ENCODE data around the gene PDE5A. TPM values are rescaled to one million over a fixed set of nuclear protein-coding genes. Genes with fewer than 3 reads are reported as not detected.
"Not testable (repeated sequence)": the region's sequence is repeated elsewhere in the genome, so short reads cannot be mapped to it uniquely, and the experiment has no call there.

Gene PDE5A
- total and polyA plus RNA-seq, 5 experiments from 2014 or later: 1.0 to 1.3 (median 1.1) TPM

GRCh38 chr4:119659576-119659975, 31.0 kb upstream of the PDE5A start:
- Mint-ChIP-seq H3K27ac (no peak overlapping the region), H3K27me3 (peaks cover 10 to 22% (median 13%) of the 10 kb centered on the region in 5 donors), H3K36me3 (no peaks in the 10 kb centered on the region), H3K4me1 (no peaks in the 10 kb centered on the region), H3K4me3 (no peak overlapping the region), H3K9me3 (no peaks in the 10 kb centered on the region)
- no peak for DNase-seq
- POLR2A ChIA-PET: no interaction called here
- ATAC-seq: no peak

DNA sequence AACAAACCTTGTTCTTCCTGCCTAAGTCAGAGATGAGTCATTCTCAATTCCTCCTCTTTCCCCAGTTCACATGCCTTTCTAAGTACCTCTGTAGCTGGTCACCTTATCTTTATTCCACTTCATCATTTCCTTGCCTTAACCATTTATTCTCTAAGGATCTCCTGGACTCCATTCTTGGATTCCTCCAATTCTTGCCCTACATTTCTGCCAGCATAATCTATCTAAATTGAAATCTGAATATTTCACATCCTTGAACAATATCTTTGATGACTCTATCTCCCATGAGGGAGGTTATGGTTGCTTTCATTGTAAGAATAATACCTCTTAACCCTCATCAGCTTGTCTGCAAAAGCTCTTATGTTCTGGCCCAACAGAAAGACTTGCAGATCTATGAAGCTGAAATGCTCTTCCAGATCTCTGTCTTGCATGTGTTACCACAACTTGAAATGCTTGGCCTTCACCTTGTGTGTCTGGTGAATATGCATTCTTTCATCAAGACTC, 28.6 kb upstream of the PDE5A start:
- POLR2A ChIA-PET: no interaction called here
- Mint-ChIP-seq H3K4me1 (no peaks in the 10 kb centered on the region), H3K9me3 (no peaks in the 10 kb centered on the region), H3K4me3 (no peak overlapping the region), H3K27me3 (peaks cover 0 to 7% (median under 1%) of the 10 kb centered on the region in 5 donors), H3K36me3 (no peaks in the 10 kb centered on the region), H3K27ac (no peak overlapping the region)
- DNase-seq (no peak), ATAC-seq (no peak)

DNA sequence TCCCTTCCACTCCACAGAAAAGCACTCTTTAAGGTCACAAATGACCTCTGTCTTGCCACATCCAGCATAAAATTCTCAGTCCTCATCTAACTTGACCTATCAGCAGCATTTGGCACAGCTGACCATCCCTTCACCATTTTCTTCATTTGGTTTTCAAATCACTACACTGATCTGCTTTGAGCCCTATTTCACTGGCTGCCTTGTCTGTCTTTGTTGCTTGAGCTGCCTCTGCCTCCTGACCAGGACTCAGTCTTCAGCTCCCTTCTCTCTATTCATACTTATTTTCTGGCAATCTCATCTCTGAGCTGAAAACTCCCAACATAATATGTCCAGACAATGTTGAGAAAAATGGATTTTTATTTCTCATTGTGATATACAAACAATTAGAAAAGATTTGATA, 27.7 kb upstream of the PDE5A start:
- Mint-ChIP-seq H3K27me3 (peaks cover 0 to 6% (median 0%) of the 10 kb centered on the region in 5 donors), H3K4me1 (no peaks in the 10 kb centered on the region), H3K9me3 (no peaks in the 10 kb centered on the region), H3K36me3 (no peaks in the 10 kb centered on the region), H3K27ac (no peak overlapping the region), H3K4me3 (no peak overlapping the region)
- DNase-seq (no peak), ATAC-seq (no peak)
- POLR2A ChIA-PET: no interaction called here

- no peak for DNase-seq
- no peak overlapping the region for H3K4me3 Mint-ChIP-seq
- peaks cover 0 to 2% (median 0%) of the 10 kb centered on the region in 5 donors for H3K27me3 Mint-ChIP-seq
- H3K9me3 Mint-ChIP-seq: no peaks in the 10 kb centered on the region
- H3K27ac Mint-ChIP-seq: no peak overlapping the region
- no peaks in the 10 kb centered on the region for H3K36me3 Mint-ChIP-seq
- POLR2A ChIA-PET: no interaction called here
- no peak for ATAC-seq
- H3K4me1 Mint-ChIP-seq: no peaks in the 10 kb centered on the region
Observed at GRCh38 chr4:119655111-119655837, 26.7 kb upstream of the PDE5A start.

DNA sequence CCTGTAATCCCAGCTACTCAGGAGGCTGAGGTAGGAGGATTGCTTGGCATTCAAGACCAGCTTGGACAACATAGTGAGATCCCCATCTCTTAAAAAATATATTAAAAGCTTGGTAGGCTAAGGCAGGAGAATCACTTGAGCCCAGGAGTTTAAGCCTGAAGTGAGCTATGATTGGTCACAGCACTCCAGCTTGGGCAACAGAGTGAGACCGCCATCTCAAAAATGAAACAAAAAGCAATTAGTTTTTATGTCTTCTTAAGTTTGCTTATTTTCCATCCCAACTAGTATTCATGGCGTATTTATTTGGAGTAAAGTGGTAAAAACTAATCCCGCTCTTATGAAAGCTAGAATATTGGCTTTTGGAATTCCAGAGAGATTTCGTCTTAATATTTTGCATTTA, 25.4 kb upstream of the PDE5A start:
- no peak for DNase-seq
- no peaks in the 10 kb centered on the region for H3K36me3 Mint-ChIP-seq
- peaks cover 0 to 13% (median 2%) of the 10 kb centered on the region in 5 donors for H3K27me3 Mint-ChIP-seq
- no peak overlapping the region for H3K4me3 Mint-ChIP-seq
- POLR2A ChIA-PET: no interaction called here
- H3K4me1 Mint-ChIP-seq: no peaks in the 10 kb centered on the region
- no peak for ATAC-seq
- H3K9me3 Mint-ChIP-seq: no peaks in the 10 kb centered on the region
- no peak overlapping the region for H3K27ac Mint-ChIP-seq

DNA sequence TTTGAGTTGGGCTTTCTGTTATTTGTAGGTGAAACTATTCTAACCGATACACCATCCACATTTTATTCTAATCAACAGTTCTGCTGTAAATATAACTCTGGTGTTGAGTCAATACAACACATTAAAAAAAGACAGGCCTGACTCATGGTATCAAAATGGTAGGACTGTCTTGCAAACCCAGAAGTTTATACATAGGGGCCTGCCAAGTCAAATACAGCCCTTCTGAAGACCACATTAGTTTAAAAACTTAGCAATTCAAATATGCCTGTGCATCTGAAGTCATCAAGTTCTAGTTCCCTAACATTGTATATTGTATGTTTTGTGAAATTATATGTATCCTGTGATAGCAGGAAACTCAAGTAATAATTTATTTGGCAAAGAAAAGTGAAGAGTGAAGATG, 24.4 kb upstream of the PDE5A start:
- DNase-seq: no peak
- Mint-ChIP-seq H3K27me3 (peaks cover 0 to 13% (median 3%) of the 10 kb centered on the region in 5 donors), H3K36me3 (no peaks in the 10 kb centered on the region), H3K4me3 (no peak overlapping the region), H3K9me3 (no peaks in the 10 kb centered on the region), H3K27ac (no peak overlapping the region), H3K4me1 (no peaks in the 10 kb centered on the region)
- POLR2A ChIA-PET: no interaction called here
- ATAC-seq: no peak

DNA sequence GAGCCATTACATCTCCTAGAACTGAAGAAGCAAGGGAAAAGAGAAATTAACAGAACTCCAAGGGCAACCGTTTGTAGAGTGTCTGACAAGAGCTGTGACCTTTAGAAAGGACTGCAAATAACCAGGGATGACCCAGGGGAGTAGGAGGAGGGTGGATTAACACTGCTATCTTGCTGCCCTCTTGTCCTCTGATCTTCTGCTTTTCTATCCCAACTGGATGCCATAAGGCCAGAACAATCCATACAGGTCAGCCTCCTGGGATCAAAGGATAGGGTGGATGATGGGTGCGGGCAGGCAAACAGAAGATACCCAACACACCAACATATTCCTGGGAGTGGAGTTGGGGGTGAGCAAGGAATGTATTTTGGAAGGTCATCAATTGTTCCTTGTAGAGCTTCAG, 19.8 kb upstream of the PDE5A start:
- H3K27ac Mint-ChIP-seq: no peak overlapping the region
- POLR2A ChIA-PET: no interaction called here
- H3K4me1 Mint-ChIP-seq: peaks cover 0 to 1% (median 0%) of the 10 kb centered on the region in 4 donors
- DNase-seq (no peak), ATAC-seq (no peak)
- H3K27me3 Mint-ChIP-seq: peaks cover 7 to 23% (median 13%) of the 10 kb centered on the region in 5 donors
- H3K9me3 Mint-ChIP-seq: no peaks in the 10 kb centered on the region
- no peaks in the 10 kb centered on the region for H3K36me3 Mint-ChIP-seq
- no peak overlapping the region for H3K4me3 Mint-ChIP-seq

- H3K36me3 Mint-ChIP-seq: no peaks in the 10 kb centered on the region
- no peak overlapping the region for H3K27ac Mint-ChIP-seq
- peaks cover 0 to 1% (median 0%) of the 10 kb centered on the region in 4 donors for H3K4me1 Mint-ChIP-seq
- DNase-seq (no peak), ATAC-seq (no peak)
- H3K4me3 Mint-ChIP-seq: no peak overlapping the region
- H3K27me3 Mint-ChIP-seq: peaks cover 7 to 23% (median 13%) of the 10 kb centered on the region in 5 donors
- no peaks in the 10 kb centered on the region for H3K9me3 Mint-ChIP-seq
- POLR2A ChIA-PET: no interaction called here
Observed at GRCh38 chr4:119647558-119647957, 19.0 kb upstream of the PDE5A start.

DNA sequence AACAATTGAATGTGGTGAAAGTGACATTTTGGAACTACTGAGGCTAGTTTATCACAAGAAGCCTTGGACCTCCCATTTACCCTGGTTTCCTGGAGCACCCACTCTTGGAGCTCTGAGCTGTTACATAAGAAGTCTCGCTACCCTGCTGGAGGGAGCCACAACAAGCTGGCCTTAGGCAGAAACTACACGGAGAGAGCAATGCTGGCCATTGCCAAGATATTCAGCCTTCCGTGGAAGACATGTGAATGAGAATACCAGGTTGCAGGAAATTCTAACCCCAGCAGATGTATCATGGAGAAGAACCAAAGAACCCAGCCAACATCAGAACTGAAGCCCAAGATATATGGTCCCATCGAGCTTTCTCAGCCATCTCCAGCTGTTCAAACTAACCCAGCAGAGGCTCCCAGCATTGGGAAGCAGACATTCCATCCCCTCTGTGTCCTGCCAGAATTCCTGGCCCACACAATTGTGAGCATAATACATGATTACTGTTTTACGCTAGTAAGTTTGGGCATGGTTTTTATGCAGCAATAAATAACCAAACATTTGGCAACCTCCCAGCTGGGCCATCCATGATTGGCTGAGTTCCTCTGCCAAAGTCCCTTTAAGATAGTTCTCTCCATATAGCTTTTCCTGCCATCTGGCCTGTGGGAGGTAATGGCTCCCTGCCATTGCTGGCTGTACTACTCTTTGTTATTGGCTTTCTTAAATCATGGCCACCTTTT, 17.9 kb upstream of the PDE5A start:
- Mint-ChIP-seq H3K27me3 (peaks cover 7 to 23% (median 13%) of the 10 kb centered on the region in 5 donors), H3K9me3 (no peaks in the 10 kb centered on the region), H3K4me1 (peaks cover 0 to 1% (median 0%) of the 10 kb centered on the region in 4 donors), H3K36me3 (no peaks in the 10 kb centered on the region), H3K27ac (peak overlapping the region in 1 of 10 donors; percentile 36), H3K4me3 (no peak overlapping the region)
- ATAC-seq: no peak
- no peak for DNase-seq
- POLR2A ChIA-PET: no interaction called here

DNA sequence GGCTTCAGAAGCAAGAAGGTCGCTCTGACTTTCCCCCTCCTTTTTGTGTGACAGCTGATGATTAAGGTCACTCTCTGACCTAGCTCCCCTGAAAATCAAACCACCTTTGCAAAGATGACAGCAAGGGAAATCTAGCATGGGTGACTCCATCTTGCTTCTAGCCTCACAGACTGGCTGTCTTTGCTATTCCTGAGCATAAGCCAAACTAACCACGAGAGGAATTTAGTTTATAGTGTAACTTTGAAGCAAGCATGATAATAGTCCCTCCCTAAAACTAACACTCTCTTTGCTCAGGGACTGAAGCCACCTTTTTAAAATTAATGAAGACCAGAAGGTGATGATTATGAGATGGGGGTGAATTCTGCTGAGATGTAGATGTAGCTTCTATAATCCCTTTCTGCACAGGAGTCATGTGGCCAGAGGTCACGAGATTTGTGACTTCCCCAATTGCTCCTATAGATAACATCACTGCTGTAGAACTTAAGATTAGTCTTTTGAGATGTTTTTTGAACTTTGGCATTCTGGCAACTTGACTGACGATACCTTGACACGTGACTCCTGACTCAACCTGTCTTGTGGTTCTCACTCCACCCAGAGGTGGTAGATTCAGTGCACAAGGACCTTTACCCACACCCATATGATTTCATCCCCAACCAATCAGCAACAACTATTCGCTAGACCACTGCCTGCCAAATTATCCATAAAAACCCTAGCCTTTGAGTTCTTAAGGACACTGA, 14.9 kb upstream of the PDE5A start:
- no peak for ATAC-seq
- DNase-seq: no peak
- H3K36me3 Mint-ChIP-seq: no peaks in the 10 kb centered on the region
- H3K27ac Mint-ChIP-seq: no peak overlapping the region
- no peak overlapping the region for H3K4me3 Mint-ChIP-seq
- H3K4me1 Mint-ChIP-seq: peaks cover 0 to 1% (median 0%) of the 10 kb centered on the region in 4 donors
- no peaks in the 10 kb centered on the region for H3K9me3 Mint-ChIP-seq
- POLR2A ChIA-PET: no interaction called here
- peaks cover 0 to 18% (median 12%) of the 10 kb centered on the region in 5 donors for H3K27me3 Mint-ChIP-seq

GRCh38 chr4:119641765-119642164, 13.2 kb upstream of the PDE5A start:
- ATAC-seq (no peak), DNase-seq (no peak)
- H3K27ac Mint-ChIP-seq: no peak overlapping the region
- H3K27me3 Mint-ChIP-seq: peaks cover 5 to 15% (median 8%) of the 10 kb centered on the region in 5 donors
- H3K36me3 Mint-ChIP-seq: no peaks in the 10 kb centered on the region
- no peak overlapping the region for H3K4me3 Mint-ChIP-seq
- peaks cover 0 to 1% (median 0%) of the 10 kb centered on the region in 4 donors for H3K4me1 Mint-ChIP-seq
- no peaks in the 10 kb centered on the region for H3K9me3 Mint-ChIP-seq
- POLR2A ChIA-PET: no interaction called here

DNA sequence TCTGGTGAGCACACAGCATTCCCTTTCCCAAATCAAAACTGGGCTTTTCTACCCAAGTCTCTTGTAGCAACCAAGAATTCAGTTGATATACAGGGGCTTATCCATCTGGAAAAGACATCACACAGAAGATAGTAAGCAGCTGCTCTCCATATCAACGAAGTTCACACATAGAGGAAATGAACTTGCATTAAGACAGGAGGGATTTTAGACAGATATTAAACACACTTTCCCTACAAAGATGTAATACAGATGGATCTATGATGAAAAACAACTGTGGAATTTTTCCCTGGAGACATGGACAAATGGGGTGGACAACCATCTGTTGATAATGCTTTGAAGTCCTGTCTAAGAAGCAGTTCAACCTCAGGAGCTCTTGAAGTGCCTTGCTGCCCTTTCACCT, 9.8 kb upstream of the PDE5A start:
- POLR2A ChIA-PET: no interaction called here
- DNase-seq (no peak), ATAC-seq (no peak)
- peaks cover 4 to 28% (median 12%) of the 10 kb centered on the region in 5 donors for H3K27me3 Mint-ChIP-seq
- H3K4me1 Mint-ChIP-seq: no peaks in the 10 kb centered on the region
- H3K9me3 Mint-ChIP-seq: no peaks in the 10 kb centered on the region
- H3K4me3 Mint-ChIP-seq: no peak overlapping the region
- peak overlapping the region in 1 of 10 donors; percentile 25 for H3K27ac Mint-ChIP-seq
- no peaks in the 10 kb centered on the region for H3K36me3 Mint-ChIP-seq

DNA sequence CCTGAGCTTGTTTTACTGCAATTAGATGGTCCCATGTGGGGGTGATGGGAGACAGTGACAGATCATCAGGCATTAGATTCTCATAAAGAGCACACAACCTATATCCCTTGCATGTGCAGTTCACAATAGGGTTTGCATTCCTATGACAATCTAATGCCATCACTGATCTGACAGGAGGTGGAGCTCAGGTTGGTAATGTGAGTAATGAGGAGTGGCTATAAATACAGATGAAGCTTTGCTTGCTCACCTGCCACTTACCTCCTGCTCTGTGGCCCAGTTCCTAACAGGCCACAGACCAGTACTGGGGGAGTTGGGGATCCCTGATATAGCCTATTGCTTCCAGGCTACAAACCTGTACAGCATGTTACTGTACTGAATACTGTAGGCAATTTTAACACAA, 8.2 kb upstream of the PDE5A start:
- not testable (repeated sequence) for H3K36me3 Mint-ChIP-seq, H3K9me3 Mint-ChIP-seq
- POLR2A ChIA-PET: interaction anchor here (0.6 kb wide), 1 partner anchor 63 kb away, joined by 6 read pairs; no protein-coding TSS in a partner anchor

More for the DNA sequence above, 8.2 kb upstream of the PDE5A start:
- H3K4me3 Mint-ChIP-seq, H3K27ac Mint-ChIP-seq, DNase-seq, H3K4me1 Mint-ChIP-seq, ATAC-seq: not testable (repeated sequence)
- peaks cover 10 to 40% (median 17%) of the 10 kb centered on the region in 5 donors for H3K27me3 Mint-ChIP-seq
